NCI-H510A treated with DMSO at 0.1 percent for 48 hours (cell line): ENCODE measurements around the gene SSC4D.
"Not testable (repeated sequence)": the region's sequence is repeated elsewhere in the genome, so short reads cannot be mapped to it uniquely, and the experiment has no call there.

ENCODE experiments used
- DNase-seq: peaks from one replicate; lab custom pipeline; 2025; lab: John Stamatoyannopoulos, UW

Gene SSC4D

GRCh38 chr7:76409537-76409936, at the start of gene SSC4D:
SSC4D (minus strand) TSS chr7:76409697; CDS start chr7:76404439, 5,258 bp downstream.
- DNase-seq = peak; percentile 63

- DNase-seq = not testable (repeated sequence)
These were observed 49.0 kb upstream of the SSC4D start for GRCh38 chr7:76458504-76458903.

GRCh38 chr7:76457017-76457416, 47.5 kb upstream of the SSC4D start:
- not testable (repeated sequence) for DNase-seq

- not testable (repeated sequence) for DNase-seq
These were observed 36.1 kb upstream of the SSC4D start for GRCh38 chr7:76445577-76446008.

GRCh38 chr7:76443846-76444245, 34.3 kb upstream of the SSC4D start:
- DNase-seq = not testable (repeated sequence)

- DNase-seq = not testable (repeated sequence)
These were observed 33.4 kb upstream of the SSC4D start for GRCh38 chr7:76442664-76443446.

GRCh38 chr7:76441792-76442191, 32.3 kb upstream of the SSC4D start:
- DNase-seq = not testable (repeated sequence)

- not testable (repeated sequence) for DNase-seq
These were observed 30.9 kb upstream of the SSC4D start for GRCh38 chr7:76440404-76440803.

GRCh38 chr7:76439120-76439888, 29.8 kb upstream of the SSC4D start:
- not testable (repeated sequence) for DNase-seq

GRCh38 chr7:76437873-76438272, 28.4 kb upstream of the SSC4D start:
- DNase-seq = not testable (repeated sequence)

- no peak for DNase-seq
These were observed 21.3 kb upstream of the SSC4D start for GRCh38 chr7:76430836-76431235.

GRCh38 chr7:76430211-76430610, 20.7 kb upstream of the SSC4D start:
- no peak for DNase-seq

GRCh38 chr7:76428868-76429805, 19.6 kb upstream of the SSC4D start:
- DNase-seq = no peak

- no peak for DNase-seq
These were observed 18.8 kb upstream of the SSC4D start for GRCh38 chr7:76428149-76428823.

- DNase-seq = no peak
These were observed 18.1 kb upstream of the SSC4D start for GRCh38 chr7:76427635-76428034.

- DNase-seq = no peak
These were observed 16.7 kb upstream of the SSC4D start for GRCh38 chr7:76426246-76426645.

GRCh38 chr7:76425558-76425957, 16.1 kb upstream of the SSC4D start:
- DNase-seq = not testable (repeated sequence)

GRCh38 chr7:76425156-76425555, 15.7 kb upstream of the SSC4D start:
- no peak for DNase-seq

GRCh38 chr7:76424413-76425111, 15.1 kb upstream of the SSC4D start, which contains the start of gene ZP3:
ZP3 (plus strand) TSS chr7:76424950; CDS start chr7:76424965, 15 bp downstream.
- DNase-seq = no peak

- no peak for DNase-seq
These were observed 14.3 kb upstream of the SSC4D start for GRCh38 chr7:76423666-76424412.
